22Rv1 (cell line): ENCODE measurements around the gene VPS37B.

Experiments used
- CTCF ChIP-seq: fragments of 450-650 bp; IDR thresholded peaks from 2 replicates; pipeline ENCODE4 v1.5.1; 2017; ENCODE audit warnings: mild to moderate bottlenecking
- ZFX ChIP-seq: fragments of 450-650 bp; IDR thresholded peaks from 2 replicates; pipeline ENCODE4 v1.6.1; 2017; ENCODE audit warnings: antibody characterized with exemption, borderline replicate concordance

DNA sequence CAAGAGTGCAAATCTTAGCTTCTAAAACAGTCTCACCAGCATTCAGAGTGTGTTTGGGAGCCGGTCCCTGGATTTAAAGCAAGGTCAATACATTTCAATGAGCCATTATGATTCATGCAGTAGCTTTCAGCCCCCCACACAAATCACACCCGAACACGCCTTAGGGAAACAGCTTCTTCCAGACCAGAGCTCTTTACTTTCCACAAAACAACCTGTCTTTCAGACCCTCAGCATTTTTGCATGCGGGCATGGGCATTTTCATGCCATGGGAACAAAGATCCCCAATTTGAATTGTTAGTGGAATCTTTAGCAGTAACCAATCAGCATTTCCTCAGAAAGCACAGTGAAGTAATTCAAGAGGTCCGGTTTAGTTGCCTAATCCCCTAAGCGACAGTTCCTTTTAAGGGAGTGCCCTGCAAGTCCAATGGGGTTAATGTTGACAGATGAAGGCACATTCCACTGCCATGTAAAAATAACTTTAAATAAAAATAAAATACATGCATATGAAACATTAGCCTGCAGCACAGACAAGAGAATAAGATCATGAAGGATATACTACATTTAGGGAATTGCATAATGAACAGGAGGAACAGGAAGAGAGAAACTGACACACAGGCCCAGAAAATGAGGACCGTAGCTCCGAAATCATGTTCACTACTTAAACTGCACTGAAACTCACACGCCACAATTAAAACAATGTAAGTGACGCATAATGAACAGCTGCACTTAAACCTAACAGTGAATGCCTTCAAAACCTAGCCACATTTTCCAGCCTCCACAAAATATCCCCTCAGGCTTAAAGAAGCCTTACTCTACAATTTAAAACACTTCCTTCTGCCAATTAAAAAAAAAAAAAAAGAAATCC lies 4.0 kb downstream of the VPS37B start:
- TF ChIP-seq CTCF (no peak), ZFX (no peak)
